GM21515 (cell line): ENCODE data around the gene GJB2.

Experiments
- ATAC-seq: cut with Tn5 transposase; IDR thresholded peaks from one replicate; pipeline ENCODE4 v1.9.1; 2021; ENCODE audit not compliant: unreplicated experiment

The GJB2 gene

DNA sequence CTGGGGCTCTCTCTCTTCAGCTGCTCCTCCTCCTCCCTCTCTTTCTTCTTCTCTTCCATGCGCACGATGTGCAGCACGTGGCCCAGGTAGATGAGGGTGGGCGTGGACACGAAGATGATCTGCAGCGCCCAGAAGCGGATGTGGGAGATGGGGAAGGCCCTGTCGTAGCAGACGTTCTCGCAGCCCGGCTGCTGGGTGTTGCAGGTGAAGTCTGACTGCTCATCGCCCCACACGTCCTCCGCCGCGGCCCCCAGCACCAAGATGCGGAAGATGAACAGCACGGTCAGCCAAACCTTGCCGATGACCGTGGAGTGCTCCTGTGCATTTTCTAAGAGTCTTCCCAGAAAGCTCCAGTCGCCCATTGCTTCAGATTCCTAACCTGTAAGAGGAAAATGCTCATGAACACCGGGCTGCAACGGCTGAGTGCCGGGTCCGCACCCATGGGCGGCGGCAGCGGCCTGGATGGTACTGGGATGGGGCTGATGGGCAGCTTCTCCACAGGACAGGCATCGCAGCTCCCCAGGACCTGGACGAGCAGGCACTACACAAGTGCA lies 49.7 kb downstream of the GJB2 start:
- ATAC-seq: no peak

DNA sequence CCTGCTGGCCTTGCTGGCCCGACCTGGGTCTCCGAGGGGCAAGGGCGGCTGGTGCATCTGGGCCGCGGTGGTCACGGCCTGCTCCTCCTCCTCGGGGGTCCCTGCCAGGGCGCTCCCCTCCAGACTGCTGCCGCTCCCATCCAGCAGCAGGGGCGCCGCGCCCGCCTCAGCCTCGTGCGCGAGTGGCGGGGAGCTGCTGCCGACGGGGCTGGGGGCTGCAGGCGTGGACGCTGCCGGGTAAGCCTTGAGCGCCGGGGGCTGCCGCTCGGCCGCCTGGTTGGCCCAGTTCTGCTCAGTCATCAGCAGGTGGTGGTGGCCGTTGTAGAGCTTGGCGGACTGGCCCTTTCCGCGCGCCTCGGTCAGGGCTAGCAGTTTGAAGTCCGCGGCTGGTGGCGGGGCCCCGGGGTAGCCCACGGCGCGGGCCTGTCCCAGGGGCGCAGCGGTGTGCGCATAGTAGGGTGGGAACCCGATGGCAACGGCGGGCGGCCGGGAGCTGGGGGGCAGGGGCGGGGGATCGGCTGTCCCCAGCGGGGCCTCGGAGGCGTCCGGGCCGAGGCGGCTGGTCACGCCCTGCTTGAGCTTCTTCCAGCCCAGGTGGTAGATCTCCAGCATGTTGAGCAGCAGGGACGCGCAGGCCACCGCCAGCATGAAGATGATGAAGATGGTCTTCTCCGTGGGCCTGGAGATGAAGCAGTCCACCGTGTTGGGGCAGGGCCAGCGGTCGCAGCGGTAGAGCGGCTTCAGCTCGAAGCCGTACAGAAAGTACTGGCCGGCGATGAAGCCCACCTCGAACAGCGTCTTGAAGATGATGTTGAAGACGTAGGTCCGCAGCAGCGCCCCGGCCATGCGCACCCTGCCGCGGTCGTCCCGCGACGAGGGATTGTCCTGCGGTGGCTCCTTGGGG lies 50.5 kb downstream of the GJB2 start:
- no peak for ATAC-seq

DNA sequence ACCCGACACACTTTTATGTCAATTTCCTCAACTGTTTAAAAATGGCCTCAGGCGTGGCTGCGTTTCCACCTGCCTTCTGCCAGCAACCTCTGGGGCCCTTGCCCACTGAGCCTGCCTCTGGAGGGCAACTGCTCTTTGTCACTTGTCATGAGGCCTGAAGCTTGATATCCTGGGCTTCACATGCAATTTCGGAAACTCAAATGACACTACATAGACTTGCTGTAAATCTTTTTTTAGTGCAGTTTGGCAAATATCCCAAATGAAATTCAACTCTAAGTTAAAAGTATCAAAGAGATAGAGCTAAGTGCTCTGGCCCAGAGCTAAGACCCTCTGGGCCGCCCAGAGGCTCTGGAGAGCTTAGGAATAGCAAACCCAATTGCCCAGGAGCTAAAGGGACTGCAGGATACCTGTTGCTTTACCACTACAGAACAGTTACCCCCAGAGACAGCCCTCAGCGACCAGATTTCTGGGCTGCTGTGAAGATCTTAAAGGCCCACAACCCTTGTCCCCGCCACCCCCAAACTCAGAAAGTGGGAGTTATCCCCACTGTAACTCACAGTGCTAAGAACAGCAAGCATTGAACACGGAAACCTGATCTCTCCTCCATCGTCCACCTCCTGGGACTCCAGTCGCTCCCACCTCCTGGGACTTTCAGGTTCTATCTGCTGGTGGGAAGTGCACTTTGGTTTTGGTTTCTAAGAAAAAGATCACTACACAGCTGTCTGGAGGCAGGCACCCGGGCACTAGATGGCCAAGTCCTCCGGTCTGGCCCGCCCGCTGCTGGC lies 51.3 kb downstream of the GJB2 start:
- no peak for ATAC-seq

DNA sequence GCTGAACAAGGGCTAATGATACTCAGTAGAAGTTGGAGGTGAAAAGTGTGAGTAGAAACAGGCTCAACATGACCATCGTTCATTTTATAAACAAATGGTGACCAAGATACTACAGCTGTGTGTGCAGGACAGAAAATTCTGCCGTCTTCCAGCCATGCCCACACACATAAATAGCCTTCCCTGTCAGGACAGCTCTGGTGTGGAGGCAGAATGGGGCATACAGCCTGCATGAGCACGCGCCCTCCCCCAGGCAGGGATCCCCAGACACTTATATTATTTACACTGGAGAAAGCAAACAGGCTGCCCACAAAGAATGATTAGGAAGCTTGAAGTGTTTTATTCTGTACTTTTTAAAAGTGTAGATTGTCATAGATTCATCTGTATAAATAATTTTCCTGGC lies 52.3 kb downstream of the GJB2 start:
- ATAC-seq: no peak

DNA sequence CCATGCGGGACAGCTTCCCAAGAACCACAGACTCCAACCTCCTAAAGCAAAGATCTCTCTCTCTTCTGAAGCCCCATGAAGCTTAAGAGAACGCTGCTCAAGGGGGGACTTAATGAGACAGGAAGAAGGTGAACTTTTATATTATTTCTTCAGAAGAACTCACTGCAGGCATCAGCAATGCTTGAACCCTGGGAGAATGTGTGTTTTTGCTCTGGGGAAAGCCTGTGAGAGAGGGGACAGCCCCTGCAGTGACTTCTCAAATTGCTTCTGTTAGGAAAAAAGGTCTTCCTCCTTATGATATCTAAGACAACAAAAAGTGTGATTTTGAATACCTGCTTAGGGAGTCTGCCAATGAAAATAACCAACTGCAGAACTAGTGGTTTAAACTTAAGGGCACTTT lies 54.9 kb downstream of the GJB2 start:
- ATAC-seq: no peak
